HG03159 (cell line): ENCODE measurements around the gene SLC6A14.

Source experiments
- ATAC-seq: cut with Tn5 transposase; IDR thresholded peaks from one replicate; pipeline ENCODE4 v1.9.1; 2021; ENCODE audit warnings: mild to moderate bottlenecking, moderate library complexity; ENCODE audit not compliant: unreplicated experiment

Gene SLC6A14, protein sequence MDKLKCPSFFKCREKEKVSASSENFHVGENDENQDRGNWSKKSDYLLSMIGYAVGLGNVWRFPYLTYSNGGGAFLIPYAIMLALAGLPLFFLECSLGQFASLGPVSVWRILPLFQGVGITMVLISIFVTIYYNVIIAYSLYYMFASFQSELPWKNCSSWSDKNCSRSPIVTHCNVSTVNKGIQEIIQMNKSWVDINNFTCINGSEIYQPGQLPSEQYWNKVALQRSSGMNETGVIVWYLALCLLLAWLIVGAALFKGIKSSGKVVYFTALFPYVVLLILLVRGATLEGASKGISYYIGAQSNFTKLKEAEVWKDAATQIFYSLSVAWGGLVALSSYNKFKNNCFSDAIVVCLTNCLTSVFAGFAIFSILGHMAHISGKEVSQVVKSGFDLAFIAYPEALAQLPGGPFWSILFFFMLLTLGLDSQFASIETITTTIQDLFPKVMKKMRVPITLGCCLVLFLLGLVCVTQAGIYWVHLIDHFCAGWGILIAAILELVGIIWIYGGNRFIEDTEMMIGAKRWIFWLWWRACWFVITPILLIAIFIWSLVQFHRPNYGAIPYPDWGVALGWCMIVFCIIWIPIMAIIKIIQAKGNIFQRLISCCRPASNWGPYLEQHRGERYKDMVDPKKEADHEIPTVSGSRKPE

DNA sequence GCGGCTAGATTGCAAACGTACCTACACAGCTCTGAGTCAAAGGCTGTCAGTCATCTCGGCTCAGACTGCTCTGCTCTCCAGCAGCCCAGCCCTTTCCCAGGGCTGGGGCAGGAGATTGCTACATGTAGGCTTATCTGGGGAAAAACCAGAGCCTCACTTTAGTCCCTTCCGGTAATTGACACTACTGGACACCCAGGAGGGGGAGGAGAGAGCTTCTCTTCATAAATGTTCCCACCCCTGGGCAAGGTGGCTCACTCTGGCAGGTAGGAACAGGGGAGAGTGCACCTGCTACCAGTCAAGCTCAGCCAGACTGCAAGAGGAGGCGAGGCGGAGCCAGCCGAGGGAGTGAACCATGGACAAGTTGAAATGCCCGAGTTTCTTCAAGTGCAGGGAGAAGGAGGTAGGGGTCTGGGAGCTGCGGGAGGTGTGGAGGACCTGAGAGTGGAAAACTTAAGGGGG is at the start of gene SLC6A14:
Gene SLC6A14, plus strand, starts transcription at position 249 of the 459 bp plus-strand sequence. Its CDS starts 104 bp downstream, at position 353.
- no peak for ATAC-seq

DNA sequence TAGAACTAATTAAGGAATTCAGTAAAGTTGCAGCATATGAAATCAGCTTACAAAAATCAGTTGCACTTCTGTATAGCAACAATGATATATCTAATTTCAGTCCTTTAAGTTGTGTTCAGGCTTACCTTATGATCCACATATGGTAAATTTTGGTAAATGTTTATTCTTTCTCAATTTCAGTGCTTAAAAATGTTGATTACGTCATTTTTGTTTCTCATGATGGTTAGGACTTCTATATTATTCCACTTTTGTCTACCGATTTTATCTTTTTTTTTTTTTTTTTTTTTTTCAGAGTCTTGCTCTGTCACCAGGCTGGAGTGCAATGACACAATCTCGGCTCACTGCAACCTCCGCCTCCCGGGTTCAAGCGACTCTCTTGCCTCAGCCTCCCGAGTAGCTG is 40.7 kb upstream of the SLC6A14 start:
- ATAC-seq, result no peak

DNA sequence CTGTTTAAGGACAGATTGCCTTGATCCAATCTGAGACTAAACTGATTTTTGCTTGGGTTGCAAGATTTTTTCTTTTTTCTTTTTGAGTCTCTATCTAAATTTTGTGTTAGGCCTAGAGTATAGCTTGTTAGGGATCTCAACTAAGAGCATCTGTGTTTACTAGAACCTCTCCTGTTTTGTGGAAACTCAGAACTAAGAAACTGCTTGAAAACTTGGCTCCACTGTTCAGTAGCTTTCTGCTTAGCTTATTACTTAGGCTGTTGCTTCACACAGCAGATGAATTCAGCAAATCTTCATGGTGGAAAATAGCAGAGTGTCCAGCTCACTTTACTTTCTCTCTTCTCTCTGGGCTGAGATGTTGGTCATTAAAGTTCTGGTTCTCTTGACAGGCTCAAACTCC is 36.7 kb upstream of the SLC6A14 start:
- ATAC-seq, result no peak

DNA sequence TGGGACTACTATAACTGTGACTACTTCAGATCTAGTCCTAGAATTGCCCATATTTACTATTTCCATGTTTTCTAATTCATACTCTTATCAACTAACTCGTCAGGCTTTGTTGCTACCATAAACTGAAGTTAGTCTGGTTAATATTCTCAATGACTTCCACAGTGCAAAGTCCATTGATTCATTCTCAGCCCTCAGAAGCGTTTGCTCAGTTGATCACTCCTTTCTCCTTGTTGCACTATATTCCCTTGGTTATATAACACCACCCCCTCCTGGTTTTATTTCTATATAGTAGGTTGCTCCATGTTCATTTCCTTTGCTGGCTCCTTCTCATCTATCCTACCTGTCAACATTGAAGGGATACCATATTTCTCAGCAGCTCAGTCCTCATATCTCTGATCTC is 27.2 kb upstream of the SLC6A14 start:
- no peak for ATAC-seq

DNA sequence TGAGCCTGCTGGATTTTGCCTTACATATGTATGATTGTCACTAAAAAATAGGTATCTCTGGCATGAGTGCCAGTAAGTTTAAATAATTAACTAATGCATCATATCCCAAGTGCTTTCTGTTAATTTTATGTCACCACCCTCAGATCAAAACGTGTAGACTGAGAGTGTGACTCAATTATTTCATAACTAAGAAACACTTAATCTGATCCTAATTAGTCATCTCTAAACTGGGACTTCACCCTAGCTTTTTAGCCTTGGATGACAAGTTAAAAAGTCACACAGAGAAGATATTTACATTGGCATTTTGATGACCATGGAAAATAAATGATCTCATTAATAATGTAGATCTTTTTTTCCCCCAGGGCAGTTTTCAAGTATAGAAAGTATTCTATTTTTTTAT is 23.1 kb upstream of the SLC6A14 start:
- ATAC-seq, result no peak

DNA sequence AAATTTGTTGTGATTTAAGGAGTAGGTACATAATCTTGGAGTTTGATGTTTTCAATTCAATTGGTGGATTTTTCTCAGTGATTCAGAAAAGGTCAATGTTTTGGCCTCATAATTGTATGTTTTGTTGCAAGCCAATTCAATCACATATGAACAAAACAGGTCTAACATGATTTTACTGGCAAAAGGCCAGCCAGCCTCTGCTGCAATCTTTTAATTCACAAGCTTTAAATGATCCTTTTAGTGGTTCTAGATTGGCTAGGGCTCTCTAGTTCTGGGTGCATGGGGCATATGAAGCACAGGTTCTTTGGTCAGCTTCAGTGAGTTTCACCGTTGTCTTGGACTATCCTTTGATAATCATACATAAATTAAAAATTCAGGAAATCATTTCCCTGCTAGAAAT is 19.2 kb upstream of the SLC6A14 start:
- ATAC-seq, result no peak

DNA sequence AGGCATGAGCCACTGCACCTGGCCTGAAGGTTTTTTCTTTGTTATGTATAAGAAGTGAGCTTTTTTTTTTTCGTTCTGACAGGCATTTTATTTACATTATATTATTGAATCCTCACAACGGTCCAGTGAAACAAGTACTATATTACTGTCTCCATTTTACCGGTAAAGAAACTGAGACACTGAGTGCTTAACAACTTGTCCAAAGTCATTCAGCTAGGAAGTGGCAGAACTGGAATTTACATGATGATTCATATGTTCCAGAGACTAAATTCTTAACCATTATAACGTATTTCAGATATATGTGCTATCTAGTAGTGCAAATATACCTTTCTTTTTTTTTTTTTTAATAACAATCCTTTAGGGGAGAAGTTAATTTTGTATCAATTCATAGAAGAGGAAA is 18.4 kb upstream of the SLC6A14 start:
- ATAC-seq, result no peak

DNA sequence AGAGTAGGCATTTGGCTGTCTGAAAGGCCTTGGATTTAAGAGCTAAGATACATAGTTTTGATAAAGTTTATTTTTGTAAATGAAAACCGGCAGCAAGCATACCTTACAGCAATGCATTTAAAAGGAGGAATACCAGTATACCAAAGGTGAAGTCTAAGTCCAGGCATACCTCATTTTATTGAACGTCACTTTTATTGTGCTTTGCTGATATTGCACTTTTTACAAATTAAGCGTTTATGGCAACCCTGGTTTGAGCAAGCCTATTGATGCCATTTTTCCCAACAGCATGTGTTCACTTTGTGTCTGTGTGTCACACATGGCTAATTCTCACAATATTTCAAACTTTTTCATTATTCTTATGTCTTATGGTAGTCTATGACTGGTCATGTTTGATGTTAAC is 8.4 kb upstream of the SLC6A14 start:
- no peak for ATAC-seq

DNA sequence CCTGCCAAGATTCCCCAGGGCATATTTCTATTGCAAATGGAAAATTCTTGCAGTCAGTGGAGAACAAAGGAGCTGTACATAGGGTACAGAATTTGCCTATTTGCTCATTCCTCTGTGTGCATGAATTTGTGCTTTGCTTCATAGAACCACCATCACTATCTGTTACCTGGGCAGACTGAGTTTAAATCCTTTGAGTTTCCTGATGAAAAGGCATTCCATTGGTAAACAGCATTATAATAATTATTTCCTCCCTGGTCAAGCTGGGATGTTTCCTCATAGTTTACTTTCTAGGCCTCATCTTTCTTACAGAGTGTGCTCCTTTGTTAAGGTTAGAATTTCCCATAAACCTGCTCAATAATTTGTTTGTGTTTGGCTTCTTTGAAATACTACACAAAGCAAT is 809 bp upstream of the SLC6A14 start:
- no peak for ATAC-seq

DNA sequence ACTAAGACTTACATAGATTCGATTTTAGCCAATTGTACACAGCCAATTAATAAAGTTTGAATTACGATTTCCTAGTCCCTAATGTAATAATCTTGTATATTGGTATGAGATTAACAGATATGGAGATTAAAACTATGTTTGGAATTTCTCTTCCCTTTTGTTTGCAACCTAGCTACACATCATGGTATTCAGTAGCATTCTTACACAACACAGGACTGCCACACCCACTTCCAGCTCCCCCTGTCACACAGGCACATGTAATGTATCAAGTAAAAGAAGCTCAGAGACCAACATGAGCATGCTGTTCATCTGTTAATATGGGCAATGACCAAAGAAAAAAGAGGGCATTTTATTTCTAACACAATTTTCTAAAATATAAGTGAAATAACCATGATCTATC is 12.8 kb downstream of the SLC6A14 start:
- ATAC-seq, result no peak

DNA sequence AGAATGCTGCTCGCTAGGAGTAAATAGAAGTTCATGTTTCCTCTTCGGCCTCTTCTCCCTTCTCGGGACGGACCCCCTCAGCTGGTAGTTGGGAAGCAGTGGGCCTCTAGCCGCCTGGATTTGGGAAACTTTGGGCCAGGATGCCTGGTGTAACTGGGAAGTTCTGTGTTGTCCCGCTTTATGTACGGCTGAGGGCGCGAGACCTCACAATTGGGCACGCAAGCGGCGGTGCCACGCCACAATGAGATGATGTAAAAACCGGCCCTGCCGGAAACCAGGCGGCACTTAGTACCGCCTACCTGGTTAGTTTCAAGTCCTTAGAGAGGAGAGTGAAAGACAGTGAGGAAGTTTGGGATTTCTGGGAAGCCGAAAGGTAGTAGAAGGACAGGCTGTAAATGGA is 26.4 kb downstream of the SLC6A14 start, which contains the start of gene CT83:
Gene CT83, minus strand, starts transcription at position 155 of the 400 bp plus-strand sequence. Its CDS starts 120 bp downstream, at position 35.
- no peak for ATAC-seq

DNA sequence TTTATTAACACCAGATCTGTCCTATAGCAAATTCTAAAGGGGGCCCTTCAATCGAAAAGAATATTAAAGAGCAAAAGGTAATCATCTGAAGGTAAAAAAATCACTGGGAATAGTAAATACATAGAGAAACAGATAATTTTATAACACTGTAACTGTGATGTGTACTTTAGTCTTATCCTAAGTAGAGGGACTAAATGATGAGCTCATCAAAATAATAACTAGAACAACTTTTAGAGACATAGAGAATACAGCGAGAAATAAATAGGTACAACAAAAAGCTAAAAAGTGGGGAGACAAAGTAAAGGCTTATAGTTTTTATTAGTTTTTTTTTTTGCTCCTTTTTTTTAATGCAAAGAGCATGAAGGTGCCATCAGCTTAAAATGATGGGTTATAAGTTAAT is 43.7 kb downstream of the SLC6A14 start:
- no peak for ATAC-seq

DNA sequence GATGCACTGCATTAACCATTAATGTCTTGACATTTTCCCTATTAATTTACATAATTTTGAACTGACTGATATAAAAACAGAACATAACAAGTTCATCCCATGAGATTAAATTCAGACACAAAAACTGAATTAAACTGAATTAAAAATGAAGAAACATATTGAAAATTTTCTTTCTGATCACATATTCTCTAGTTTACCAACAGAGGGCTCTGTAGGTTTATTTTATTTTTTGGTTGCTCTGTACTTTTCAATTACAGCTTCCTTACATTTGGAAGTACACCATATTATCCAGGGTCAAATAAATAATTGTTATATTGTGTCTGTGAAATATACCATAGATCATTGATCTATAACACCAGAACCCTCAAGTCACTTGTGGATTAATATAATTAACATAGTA is 53.7 kb downstream of the SLC6A14 start:
- ATAC-seq, result no peak

DNA sequence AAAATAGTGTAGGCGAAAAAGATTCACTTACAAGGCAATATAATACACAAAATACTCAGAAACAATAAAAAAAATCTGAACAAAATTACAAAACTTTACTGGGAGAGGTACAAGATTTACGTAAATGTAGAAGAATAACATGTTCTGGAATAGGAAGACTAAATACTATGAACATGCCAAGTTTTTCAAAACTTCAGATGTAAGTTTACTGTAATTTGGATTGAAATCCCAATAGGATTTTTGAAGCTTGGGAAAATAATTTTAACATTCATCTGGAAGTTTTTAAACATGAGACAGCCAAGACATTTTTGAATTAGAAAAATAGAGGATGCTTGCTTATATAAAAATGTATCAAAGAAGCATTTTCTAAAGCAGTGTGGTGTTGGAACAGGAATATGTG is 56.9 kb downstream of the SLC6A14 start:
- no peak for ATAC-seq

DNA sequence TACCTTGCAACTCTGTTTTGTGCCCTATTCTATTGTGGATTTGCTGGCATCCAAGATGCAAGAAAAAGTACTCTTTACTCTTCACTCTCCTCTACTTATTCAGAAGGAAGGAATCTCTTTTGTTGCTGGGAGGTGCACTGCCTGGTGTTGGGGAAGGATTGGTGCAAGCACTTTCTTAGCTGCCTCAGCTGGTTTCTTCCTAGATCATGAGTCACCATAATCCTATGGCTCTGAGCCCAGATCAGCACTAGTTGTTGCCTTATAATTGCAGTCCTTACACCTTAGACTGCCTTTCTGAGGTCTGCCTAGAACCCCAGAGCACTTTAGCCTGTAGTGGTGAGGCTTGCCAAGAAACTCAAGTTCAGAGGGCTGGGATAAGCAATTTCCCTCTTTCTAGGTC is 63.4 kb downstream of the SLC6A14 start:
- ATAC-seq, result no peak
